Gastrocnemius medialis (tissue), 4 donors: Measurements from ENCODE around the gene SEC24C. TPM values are rescaled to one million over a fixed set of nuclear protein-coding genes. Genes with fewer than 3 reads are reported as not detected.
A peak's percentile ranks its signal among the peaks of the same experiment; 100 is the strongest.
"Not testable (repeated sequence)": the region's sequence is repeated elsewhere in the genome, so short reads cannot be mapped to it uniquely, and the experiment has no call there.

Experiments
- ATAC-seq, 2 donors: fragments of 150-250 bp; one replicate each; pipeline ENCODE4 v1.9.1; 2016
- DNase-seq, 2 donors: peaks; one replicate each; pipeline ENCODE4 v3.0.0-alpha.2; 2019
- H3K27ac ChIP-seq, 4 donors: fragments of 200-600 bp; sonication (generic); 1 replicate in 1 of 4; 2 replicates in 3 of 4; pipeline ENCODE4 v1.5.1; 2016 to 2018; ENCODE audit warnings: mild to moderate bottlenecking in 2 of 4, moderate library complexity in 1 of 4
- H3K27me3 ChIP-seq, 3 donors: fragments of 200-600 bp; sonication (generic) in 2 of 3; 1 replicate in 1 of 3; 2 replicates in 2 of 3; pipeline versions ENCODE4 v1.5.1 to v1.6.0; 2016 to 2019; ENCODE audit warnings: mild to moderate bottlenecking in 1 of 3, moderate library complexity in 1 of 3
- H3K36me3 ChIP-seq, 2 donors: fragments of 200-600 bp; sonication (generic) in 1 of 2; one replicate each; pipeline ENCODE4 v1.5.1; 2017 to 2018
- H3K4me1 ChIP-seq, 2 donors: fragments of 200-600 bp; sonication (generic) in 1 of 2; one replicate each; pipeline ENCODE4 v1.5.1; 2016 to 2017; ENCODE audit warnings: mild to moderate bottlenecking in 2 of 2
- H3K4me3 ChIP-seq, 4 donors: fragments of 200-600 bp; sonication (generic) in 3 of 4; 1 replicate in 1 of 4; 2 replicates in 3 of 4; pipeline ENCODE4 v1.5.1; 2016 to 2019; ENCODE audit warnings: mild to moderate bottlenecking in 2 of 4
- H3K9me3 ChIP-seq, 3 donors: fragments of 200-600 bp; sonication (generic) in 2 of 3; 1 replicate in 1 of 3; 2 replicates in 2 of 3; pipeline ENCODE4 v1.5.1; 2016 to 2019
- POLR2A ChIP-seq, 2 donors: fragments of 450-650 bp; IDR thresholded peaks; one replicate each; pipeline ENCODE4 v1.6.1; 2017; ENCODE audit warnings: antibody characterized with exemption in 2 of 2, mild to moderate bottlenecking in 2 of 2, moderate library complexity in 2 of 2
- in situ Hi-C, 4 donors: fragments of 200-750 bp; cut with MboI; loops; one replicate each; pipeline versions ENCODE4 v1.15.0 to v1.8.0; 2017; ENCODE audit warnings: low sequenced_read_pairs in 4 of 4
- intact Hi-C: fragments of 100-400 bp; cut with DNase I; formaldehyde crosslinking; loops from one replicate; pipeline ENCODE4 v1.15.1; 2023; ENCODE audit warnings: low total_unique reads
- total RNA-seq, 4 donors: library from RNA; depleted of rRNA; stranded (reverse); fragments of >200 nt; gene quantifications; one replicate each; pipeline versions ENCODE4 v1.1.0 to v1.2.3, GENCODE V29; 2016
- TF ChIP-seq, protein P1 (sequence below), 5 experiments: fragments of 450-650 bp in 3 of 5; fragments of 200-600 bp in 2 of 5; sonication (generic) in 2 of 5; IDR thresholded peaks in 4 of 5; conservative IDR thresholded peaks in 1 of 5; 1 replicate in 4 of 5; 2 replicates in 1 of 5; pipeline ENCODE4 v1.5.1; 2016 to 2019; ENCODE audit warnings: antibody characterized with exemption in 5 of 5, mild to moderate bottlenecking in 3 of 5, moderate library complexity in 3 of 5

Gene SEC24C
- total RNA-seq, 4 donors from 2014 or later: 43.6 to 90.5 (median 69.6) TPM

DNA sequence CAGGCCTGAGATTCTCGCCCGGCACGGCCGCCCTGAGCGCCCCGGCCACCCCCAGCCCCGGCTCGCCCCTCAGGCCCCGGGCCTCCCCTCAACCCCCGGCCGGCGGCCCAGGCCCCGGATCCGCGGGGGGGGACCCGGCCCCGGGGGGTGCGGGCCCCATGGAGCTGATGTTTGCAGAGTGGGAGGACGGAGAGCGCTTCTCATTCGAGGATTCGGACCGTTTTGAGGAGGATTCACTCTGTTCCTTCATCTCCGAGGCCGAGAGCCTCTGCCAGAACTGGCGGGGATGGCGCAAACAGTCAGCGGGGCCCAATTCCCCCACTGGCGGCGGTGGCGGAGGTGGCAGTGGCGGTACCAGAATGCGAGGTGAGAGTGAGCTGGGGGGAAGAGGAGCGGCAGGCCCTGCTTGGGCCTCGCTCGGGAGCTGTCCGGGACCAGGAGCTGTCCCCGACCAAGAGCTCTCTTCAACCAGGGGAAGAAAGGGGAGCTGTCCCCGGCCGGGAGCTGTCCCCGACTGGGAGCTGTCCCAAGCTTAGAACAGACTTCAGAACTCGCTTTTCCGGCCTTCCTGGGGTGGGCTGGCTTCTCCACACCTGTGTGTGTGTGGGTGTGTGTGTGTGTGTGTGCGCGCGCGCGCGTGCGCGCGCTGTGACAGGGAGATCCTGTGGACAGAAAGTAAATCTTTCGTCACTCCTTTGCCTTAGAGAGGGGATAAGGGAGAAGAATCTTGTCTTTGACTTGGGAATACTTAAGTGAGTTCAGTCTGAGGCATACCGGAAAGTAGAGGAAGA is 41.7 kb downstream of the SEC24C start:
- Histone ChIP-seq H3K27me3 (no peaks in the 10 kb centered on the region), H3K4me3 (peak overlapping the region; percentile 73 to 93 (median 86)), H3K27ac (peak overlapping the region; percentile 80 to 95 (median 90)), H3K9me3 (no peaks in the 10 kb centered on the region), H3K4me1 (peaks cover 47 to 57% of the 10 kb centered on the region in 2 donors), H3K36me3 (peaks cover 2 to 24% of the 10 kb centered on the region in 2 donors)
- in situ Hi-C loops (no loop called here), intact Hi-C loops (loop anchor here (1.0 to 5.0 kb wide), 3 partner anchors 25 to 91 kb away; partner anchors contain the start of genes NDST2 and SEC24C)
- DNase-seq (peak in 1 of 2 donors; percentile 46), ATAC-seq (peak; percentile 22 to 34)
- TF ChIP-seq, protein P1, sequence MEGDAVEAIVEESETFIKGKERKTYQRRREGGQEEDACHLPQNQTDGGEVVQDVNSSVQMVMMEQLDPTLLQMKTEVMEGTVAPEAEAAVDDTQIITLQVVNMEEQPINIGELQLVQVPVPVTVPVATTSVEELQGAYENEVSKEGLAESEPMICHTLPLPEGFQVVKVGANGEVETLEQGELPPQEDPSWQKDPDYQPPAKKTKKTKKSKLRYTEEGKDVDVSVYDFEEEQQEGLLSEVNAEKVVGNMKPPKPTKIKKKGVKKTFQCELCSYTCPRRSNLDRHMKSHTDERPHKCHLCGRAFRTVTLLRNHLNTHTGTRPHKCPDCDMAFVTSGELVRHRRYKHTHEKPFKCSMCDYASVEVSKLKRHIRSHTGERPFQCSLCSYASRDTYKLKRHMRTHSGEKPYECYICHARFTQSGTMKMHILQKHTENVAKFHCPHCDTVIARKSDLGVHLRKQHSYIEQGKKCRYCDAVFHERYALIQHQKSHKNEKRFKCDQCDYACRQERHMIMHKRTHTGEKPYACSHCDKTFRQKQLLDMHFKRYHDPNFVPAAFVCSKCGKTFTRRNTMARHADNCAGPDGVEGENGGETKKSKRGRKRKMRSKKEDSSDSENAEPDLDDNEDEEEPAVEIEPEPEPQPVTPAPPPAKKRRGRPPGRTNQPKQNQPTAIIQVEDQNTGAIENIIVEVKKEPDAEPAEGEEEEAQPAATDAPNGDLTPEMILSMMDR (IDR thresholded peaks at IDR 0.05 in 4 of 5, conservative IDR thresholded peaks at IDR 0.05 in 1 of 5): no peak
- TF ChIP-seq POLR2A (IDR thresholded peaks at IDR 0.05): no peak

DNA sequence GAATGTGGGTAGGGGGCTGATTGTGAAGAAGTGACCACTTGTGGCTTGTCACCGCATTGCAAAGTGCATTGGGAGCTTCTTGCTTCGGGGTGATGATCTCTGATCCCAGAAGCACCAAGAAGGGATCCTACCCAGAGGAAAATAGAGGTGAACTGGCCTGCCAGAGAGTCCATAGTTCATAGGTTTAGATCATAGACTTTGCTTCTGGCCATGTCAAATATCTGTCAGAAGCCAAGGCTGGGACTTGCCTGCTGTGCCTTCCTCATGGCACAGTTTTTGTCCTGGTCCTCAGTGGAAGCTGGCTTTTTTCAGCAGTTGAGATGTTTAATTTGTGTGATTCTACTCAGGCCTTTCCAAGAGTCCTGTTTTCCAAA is 42.3 kb downstream of the SEC24C start:
- intact Hi-C loops: loop anchor here (5.0 kb wide), 1 partner anchor 91 kb away; no protein-coding TSS in a partner anchor
- TF ChIP-seq, protein P1 (IDR thresholded peaks at IDR 0.05 in 4 of 5, conservative IDR thresholded peaks at IDR 0.05 in 1 of 5): no peak
- no peak for TF ChIP-seq POLR2A (IDR thresholded peaks at IDR 0.05)
- in situ Hi-C loops: no loop called here
- Histone ChIP-seq H3K4me1 (peaks cover 42 to 51% of the 10 kb centered on the region in 2 donors), H3K27me3 (no peaks in the 10 kb centered on the region), H3K9me3 (no peaks in the 10 kb centered on the region), H3K4me3 (peak overlapping the region; percentile 73 to 93 (median 86)), H3K36me3 (peaks cover 5 to 29% of the 10 kb centered on the region in 2 donors), H3K27ac (peak overlapping the region; percentile 80 to 95 (median 90))
- ATAC-seq (no peak), DNase-seq (no peak)

DNA sequence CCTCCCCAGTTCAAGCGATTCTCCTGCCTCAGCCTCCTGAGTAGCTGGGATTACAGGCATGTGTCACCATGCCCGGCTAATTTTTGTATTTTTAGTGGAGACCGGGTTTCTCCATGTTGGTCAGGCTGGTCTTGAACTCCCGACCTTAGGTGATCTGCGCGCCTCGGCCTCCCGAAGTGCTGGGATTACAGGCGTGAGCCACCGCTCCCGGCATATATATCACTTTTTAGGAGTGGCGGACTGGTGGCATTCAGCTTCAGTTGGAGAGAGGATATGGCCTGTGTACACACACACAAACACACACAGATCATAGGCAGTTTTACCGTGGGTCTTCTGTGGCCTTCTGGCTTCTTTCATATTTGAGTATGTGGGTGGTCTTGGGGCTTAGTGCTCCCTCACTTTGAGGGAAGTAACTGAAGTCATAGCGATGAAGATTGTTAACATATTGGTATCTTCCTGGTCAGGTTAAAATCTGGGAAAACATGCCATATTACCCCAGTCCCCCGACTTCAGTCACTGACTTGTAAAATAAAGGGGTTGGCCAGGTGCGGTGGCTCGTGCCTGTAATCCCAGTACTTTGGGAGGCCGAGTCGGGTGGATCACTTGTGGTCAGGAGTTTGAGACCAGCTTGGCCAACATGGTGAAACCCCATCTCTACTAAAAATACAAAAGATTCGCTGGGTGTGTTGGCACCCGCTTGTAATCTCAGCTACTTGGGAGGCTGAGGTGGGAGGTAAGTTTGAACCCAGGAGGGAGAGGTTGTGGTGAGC is 43.0 kb downstream of the SEC24C start:
- Histone ChIP-seq H3K36me3 (peaks cover 5 to 37% of the 10 kb centered on the region in 2 donors), H3K4me1 (peaks cover 42 to 50% of the 10 kb centered on the region in 2 donors), H3K4me3 (peak overlapping the region; percentile 73 to 93 (median 86)), H3K27ac (peak overlapping the region; percentile 80 to 95 (median 90))
- DNase-seq, ATAC-seq, in situ Hi-C loops, H3K27me3 ChIP-seq, H3K9me3 ChIP-seq: not testable (repeated sequence)
- intact Hi-C loops: loop anchor here (5.0 kb wide), 1 partner anchor 90 kb away; no protein-coding TSS in a partner anchor

DNA sequence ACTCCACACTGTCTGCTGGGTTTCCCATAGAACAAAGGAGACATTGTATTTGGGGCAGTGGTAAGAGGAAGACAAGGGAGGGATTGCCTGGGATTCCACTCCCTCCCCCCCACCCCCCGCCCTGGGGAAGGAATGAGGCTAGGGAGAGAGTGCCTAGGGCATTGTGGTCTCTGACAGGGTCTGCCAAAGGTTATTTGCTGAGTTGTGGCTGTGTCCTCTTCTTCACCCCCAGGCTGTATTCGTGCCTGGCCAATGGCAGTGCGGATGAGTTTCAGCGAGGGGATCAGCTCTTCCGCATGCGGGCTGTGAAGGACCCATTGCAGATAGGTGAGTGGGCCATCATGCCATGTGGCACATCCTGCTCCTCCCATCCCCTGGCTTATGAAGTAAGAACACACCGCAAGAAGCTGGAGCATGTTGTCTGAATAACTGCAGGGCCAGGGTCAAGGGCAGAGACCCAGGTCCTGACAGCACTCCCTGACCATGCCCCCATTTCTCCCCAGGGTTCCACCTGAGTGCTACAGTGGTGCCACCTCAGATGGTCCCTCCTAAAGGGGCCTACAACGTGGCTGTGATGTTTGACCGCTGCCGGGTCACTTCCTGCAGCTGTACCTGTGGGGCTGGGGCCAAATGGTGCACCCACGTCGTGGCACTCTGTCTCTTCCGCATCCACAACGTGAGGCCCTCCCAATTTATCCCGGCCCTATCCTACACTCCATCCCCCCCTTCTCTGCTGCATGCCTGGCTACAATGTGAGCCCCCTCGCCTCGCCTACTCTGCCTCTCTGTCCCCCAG is 44.9 kb downstream of the SEC24C start:
- no peaks in the 10 kb centered on the region for H3K9me3 ChIP-seq
- DNase-seq (no peak), ATAC-seq (no peak)
- peaks cover 8 to 55% of the 10 kb centered on the region in 2 donors for H3K36me3 ChIP-seq
- no peak overlapping the region for H3K4me3 ChIP-seq
- intact Hi-C loops (loop anchor here (5.0 kb wide), 1 partner anchor 88 kb away; no protein-coding TSS in a partner anchor), in situ Hi-C loops (no loop called here)
- peaks cover 30 to 35% of the 10 kb centered on the region in 2 donors for H3K4me1 ChIP-seq
- TF ChIP-seq, protein P1 (IDR thresholded peaks at IDR 0.05 in 4 of 5, conservative IDR thresholded peaks at IDR 0.05 in 1 of 5): no peak
- TF ChIP-seq POLR2A (IDR thresholded peaks at IDR 0.05): no peak
- H3K27me3 ChIP-seq: no peaks in the 10 kb centered on the region
- H3K27ac ChIP-seq: no peak overlapping the region
